LNCaP clone FGC (cell line): Measurements from ENCODE around the gene CATSPER1.

Experiments
- DNase-seq: peaks from one replicate; pipeline ENCODE4 v3.0.0-alpha.2; 2011; ENCODE audit warnings: low read depth
- H3K4me3 ChIP-seq: 2 replicates; pipeline ENCODE4 v1.5.1; 2011; ENCODE audit warnings: mild to moderate bottlenecking, low read depth, low read length, control low read depth
- CTCF ChIP-seq: IDR thresholded peaks from 2 replicates; pipeline ENCODE4 v1.5.1; 2012; ENCODE audit warnings: mild to moderate bottlenecking; ENCODE audit not compliant: control insufficient read depth, insufficient read depth; ENCODE audit errors: extremely low read depth

The CATSPER1 gene

GRCh38 chr11:66051766-66052663 lies 25.7 kb upstream of the CATSPER1 start, which contains the start of gene SF3B2:
TSS of gene SF3B2 (plus strand) at chr11:66052364. CDS start at chr11:66052385, 21 bp downstream.
- peak within 1 kb of the TSS; percentile 99 for H3K4me3 ChIP-seq
- TF ChIP-seq CTCF: no peak
- DNase-seq: peak; percentile 97

- H3K4me3 ChIP-seq: peak overlapping the region; percentile 99
- TF ChIP-seq CTCF: no peak
- no peak for DNase-seq
Observed at GRCh38 chr11:66051371-66051765, 25.1 kb upstream of the CATSPER1 start.

- TF ChIP-seq CTCF: no peak
Observed at GRCh38 chr11:66050581-66051231, 24.4 kb upstream of the CATSPER1 start.

GRCh38 chr11:66048547-66049323 lies 22.5 kb upstream of the CATSPER1 start, which contains the start of gene GAL3ST3:
TSS of gene GAL3ST3 (minus strand) at chr11:66049161. CDS start at chr11:66045415, 3,746 bp downstream.
- DNase-seq: no peak
- H3K4me3 ChIP-seq: no peak within 1 kb of the TSS
- TF ChIP-seq CTCF: no peak

More at GRCh38 chr11:66050581-66051231, 24.4 kb upstream of the CATSPER1 start:
- no peak for DNase-seq
- no peak overlapping the region; the same call in 1 of the 2 replicates for H3K4me3 ChIP-seq

- no peak for TF ChIP-seq CTCF
- H3K4me3 ChIP-seq: no peak overlapping the region
- DNase-seq: no peak
Observed at GRCh38 chr11:66047541-66048365, 21.5 kb upstream of the CATSPER1 start.

- no peak for DNase-seq
- TF ChIP-seq CTCF: no peak
- H3K4me3 ChIP-seq: no peak overlapping the region
Observed at GRCh38 chr11:66046901-66047300, 20.6 kb upstream of the CATSPER1 start.
